Measurements from ENCODE around the gene EPS15. TPM values are rescaled to one million over a fixed set of nuclear protein-coding genes. Genes with fewer than 3 reads are reported as not detected.
A peak's percentile ranks its signal among the peaks of the same experiment; 100 is the strongest.

The EPS15 gene
- total and polyA plus RNA-seq, 4 donors = 8.8 to 52.1 (median 19.1) TPM

DNA sequence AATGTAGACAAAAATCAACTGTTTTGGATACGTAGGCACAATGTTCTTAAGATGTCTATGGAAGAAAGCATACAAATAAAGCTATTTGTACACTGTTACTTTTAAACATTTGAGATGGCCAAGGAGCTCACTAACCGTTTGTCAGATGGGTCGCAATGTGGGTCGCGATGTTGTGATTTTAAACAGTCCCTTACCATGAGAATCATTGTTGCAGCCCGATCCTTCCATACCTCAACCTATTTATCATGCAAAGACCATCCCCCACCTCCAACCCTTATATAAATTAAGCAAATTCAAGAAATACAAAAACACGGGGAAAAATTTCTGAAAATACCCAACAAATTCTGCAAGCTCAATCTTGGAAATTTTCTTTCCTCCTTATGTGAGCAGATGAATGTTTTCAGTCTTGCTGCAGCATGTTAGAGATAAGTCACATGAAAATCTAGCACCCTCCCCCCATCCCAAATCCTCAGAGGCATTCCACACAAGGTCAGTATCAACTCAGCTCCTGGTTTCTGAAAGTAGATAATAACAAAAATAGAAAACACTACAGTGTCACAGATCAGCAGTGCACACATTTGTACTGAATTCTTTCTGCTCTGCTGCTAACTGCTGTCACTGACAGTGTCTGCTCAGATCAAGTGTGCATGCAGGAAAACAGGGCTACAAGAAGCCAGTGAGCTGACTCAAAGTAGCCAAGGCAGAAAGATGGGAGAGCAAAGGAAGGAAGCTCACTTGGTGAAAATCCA, 95.8 kb downstream of the EPS15 start:
- no peak overlapping the region for H3K9ac ChIP-seq (ENCODE audit: low read depth in 1 of 2, low read length in 2 of 2)
- DNase-seq (ENCODE audit: low spot score) = no peak
- H3K36me3 ChIP-seq (ENCODE audit: control insufficient read depth in 4 of 4, insufficient read depth in 3 of 4, low read depth in 1 of 4, low read length in 3 of 4) = peaks cover 0 to 3% (median 3%) of the 10 kb centered on the region in 4 donors
- 77% methylated on average over 7 of the region's 7 CpGs for WGBS
- TF ChIP-seq NR2F2 (IDR thresholded peaks at IDR 0.05) (peak; percentile 10), HNF4A (conservative IDR thresholded peaks at IDR 0.05) (no peak)
- H3K4me3 ChIP-seq (ENCODE audit: low read depth in 1 of 3, low read length in 3 of 3) = no peak overlapping the region
- H3K27me3 ChIP-seq (ENCODE audit: control insufficient read depth in 4 of 4, insufficient read depth in 4 of 4, low read length in 3 of 4) = no peaks in the 10 kb centered on the region
- H3K27ac ChIP-seq (ENCODE audit: low read depth in 1 of 2, low read length in 2 of 2) = no peak overlapping the region
- no peaks in the 10 kb centered on the region for H3K9me3 ChIP-seq (ENCODE audit: control insufficient read depth in 4 of 4, low read length in 3 of 4)
- peaks cover 0 to 2% (median 0%) of the 10 kb centered on the region in 4 donors for H3K4me1 ChIP-seq (ENCODE audit: control insufficient read depth in 4 of 4, insufficient read depth in 4 of 4, low read length in 3 of 4)

DNA sequence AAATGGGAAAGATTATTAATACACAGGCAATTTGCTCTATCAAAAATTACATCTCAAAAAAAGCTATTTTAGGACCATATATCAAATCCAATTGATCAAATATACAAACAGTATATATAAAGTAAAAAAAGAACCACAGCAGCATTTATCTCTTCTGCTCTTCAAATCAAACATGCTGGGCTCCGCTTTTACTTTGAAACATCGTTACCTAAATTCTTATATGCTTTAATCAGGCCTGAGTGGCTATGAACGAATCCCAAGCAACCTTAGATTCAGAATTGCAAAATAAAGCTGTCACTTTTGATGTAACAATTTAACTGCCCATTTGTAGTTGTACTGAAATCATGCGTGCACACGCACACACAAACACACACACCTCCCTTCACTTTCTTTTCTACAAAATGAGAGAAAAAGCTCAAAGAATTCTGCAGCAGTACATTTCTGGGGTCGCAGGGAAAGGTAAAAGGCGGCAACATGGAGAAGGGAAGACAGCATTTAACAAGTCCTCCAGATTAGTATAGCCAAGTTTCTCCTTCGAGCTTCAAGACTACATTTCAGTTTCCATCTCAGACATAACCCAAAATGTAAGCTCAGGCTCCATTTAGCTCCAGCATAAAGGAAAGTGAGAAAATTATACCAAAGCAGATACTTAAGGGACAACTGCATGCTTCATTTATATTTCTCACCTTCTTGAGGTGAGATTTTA, 96.5 kb downstream of the EPS15 start:
- H3K27ac ChIP-seq (ENCODE audit: low read depth in 1 of 2, low read length in 2 of 2) = no peak overlapping the region
- H3K4me1 ChIP-seq (ENCODE audit: control insufficient read depth in 4 of 4, insufficient read depth in 4 of 4, low read length in 3 of 4) = peaks cover 0 to 2% (median 0%) of the 10 kb centered on the region in 4 donors
- 83% methylated on average over 8 of the region's 8 CpGs for WGBS
- no peak overlapping the region for H3K4me3 ChIP-seq (ENCODE audit: low read depth in 1 of 3, low read length in 3 of 3)
- DNase-seq (ENCODE audit: low spot score) = no peak
- TF ChIP-seq, protein P1, sequence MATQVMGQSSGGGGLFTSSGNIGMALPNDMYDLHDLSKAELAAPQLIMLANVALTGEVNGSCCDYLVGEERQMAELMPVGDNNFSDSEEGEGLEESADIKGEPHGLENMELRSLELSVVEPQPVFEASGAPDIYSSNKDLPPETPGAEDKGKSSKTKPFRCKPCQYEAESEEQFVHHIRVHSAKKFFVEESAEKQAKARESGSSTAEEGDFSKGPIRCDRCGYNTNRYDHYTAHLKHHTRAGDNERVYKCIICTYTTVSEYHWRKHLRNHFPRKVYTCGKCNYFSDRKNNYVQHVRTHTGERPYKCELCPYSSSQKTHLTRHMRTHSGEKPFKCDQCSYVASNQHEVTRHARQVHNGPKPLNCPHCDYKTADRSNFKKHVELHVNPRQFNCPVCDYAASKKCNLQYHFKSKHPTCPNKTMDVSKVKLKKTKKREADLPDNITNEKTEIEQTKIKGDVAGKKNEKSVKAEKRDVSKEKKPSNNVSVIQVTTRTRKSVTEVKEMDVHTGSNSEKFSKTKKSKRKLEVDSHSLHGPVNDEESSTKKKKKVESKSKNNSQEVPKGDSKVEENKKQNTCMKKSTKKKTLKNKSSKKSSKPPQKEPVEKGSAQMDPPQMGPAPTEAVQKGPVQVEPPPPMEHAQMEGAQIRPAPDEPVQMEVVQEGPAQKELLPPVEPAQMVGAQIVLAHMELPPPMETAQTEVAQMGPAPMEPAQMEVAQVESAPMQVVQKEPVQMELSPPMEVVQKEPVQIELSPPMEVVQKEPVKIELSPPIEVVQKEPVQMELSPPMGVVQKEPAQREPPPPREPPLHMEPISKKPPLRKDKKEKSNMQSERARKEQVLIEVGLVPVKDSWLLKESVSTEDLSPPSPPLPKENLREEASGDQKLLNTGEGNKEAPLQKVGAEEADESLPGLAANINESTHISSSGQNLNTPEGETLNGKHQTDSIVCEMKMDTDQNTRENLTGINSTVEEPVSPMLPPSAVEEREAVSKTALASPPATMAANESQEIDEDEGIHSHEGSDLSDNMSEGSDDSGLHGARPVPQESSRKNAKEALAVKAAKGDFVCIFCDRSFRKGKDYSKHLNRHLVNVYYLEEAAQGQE (IDR thresholded peaks at IDR 0.05) = no peak
- no peak for TF ChIP-seq FOXA1 (IDR thresholded peaks at IDR 0.05)
- no peak for TF ChIP-seq RXRA (IDR thresholded peaks at IDR 0.05)
- TF ChIP-seq NR2F2 (IDR thresholded peaks at IDR 0.05) = no peak
- TF ChIP-seq, protein P2, sequence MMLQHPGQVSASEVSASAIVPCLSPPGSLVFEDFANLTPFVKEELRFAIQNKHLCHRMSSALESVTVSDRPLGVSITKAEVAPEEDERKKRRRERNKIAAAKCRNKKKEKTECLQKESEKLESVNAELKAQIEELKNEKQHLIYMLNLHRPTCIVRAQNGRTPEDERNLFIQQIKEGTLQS (IDR thresholded peaks at IDR 0.05) = no peak
- no peaks in the 10 kb centered on the region for H3K9me3 ChIP-seq (ENCODE audit: control insufficient read depth in 4 of 4, low read length in 3 of 4)
- no peaks in the 10 kb centered on the region for H3K27me3 ChIP-seq (ENCODE audit: control insufficient read depth in 4 of 4, insufficient read depth in 4 of 4, low read length in 3 of 4)
- H3K9ac ChIP-seq (ENCODE audit: low read depth in 1 of 2, low read length in 2 of 2) = no peak overlapping the region
- H3K36me3 ChIP-seq (ENCODE audit: control insufficient read depth in 4 of 4, insufficient read depth in 3 of 4, low read depth in 1 of 4, low read length in 3 of 4) = peaks cover 0 to 3% (median 2%) of the 10 kb centered on the region in 4 donors

DNA sequence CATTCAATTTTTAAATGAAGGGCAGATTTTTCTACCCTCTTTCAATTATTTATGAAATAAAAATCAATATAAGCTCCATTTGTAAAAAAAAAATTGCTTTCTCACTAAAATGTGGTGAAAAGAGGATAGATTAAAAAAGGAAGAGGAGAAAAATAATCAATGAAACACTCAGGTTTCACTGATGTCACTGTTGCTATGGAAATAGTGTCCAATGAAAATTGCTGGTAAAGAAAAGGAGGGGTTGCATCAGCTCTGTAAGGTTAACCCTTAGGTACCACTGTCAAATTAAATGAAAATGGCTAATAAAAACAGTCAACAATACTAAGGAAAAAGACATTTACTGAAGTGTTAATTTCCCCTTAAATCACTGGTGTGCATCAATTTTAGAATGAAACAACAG, 97.1 kb downstream of the EPS15 start:
- Histone ChIP-seq H3K36me3 (ENCODE audit: control insufficient read depth in 4 of 4, insufficient read depth in 3 of 4, low read depth in 1 of 4, low read length in 3 of 4) (peaks cover 0 to 3% (median 2%) of the 10 kb centered on the region in 4 donors), H3K9me3 (ENCODE audit: control insufficient read depth in 4 of 4, low read length in 3 of 4) (no peaks in the 10 kb centered on the region), H3K9ac (ENCODE audit: low read depth in 1 of 2, low read length in 2 of 2) (no peak overlapping the region), H3K4me3 (ENCODE audit: low read depth in 1 of 3, low read length in 3 of 3) (no peak overlapping the region), H3K4me1 (ENCODE audit: control insufficient read depth in 4 of 4, insufficient read depth in 4 of 4, low read length in 3 of 4) (peaks cover 0 to 2% (median 0%) of the 10 kb centered on the region in 4 donors), H3K27me3 (ENCODE audit: control insufficient read depth in 4 of 4, insufficient read depth in 4 of 4, low read length in 3 of 4) (no peaks in the 10 kb centered on the region), H3K27ac (ENCODE audit: low read depth in 1 of 2, low read length in 2 of 2) (no peak overlapping the region)
- no peak for DNase-seq (ENCODE audit: low spot score)
- TF ChIP-seq, protein P2 (IDR thresholded peaks at IDR 0.05) = peak; percentile 89
- TF ChIP-seq YY1 (IDR thresholded peaks at IDR 0.05) = no peak

All from liver (tissue), 9 donors.